Measurements from ENCODE around the gene NEUROD6. TPM values are rescaled to one million over a fixed set of nuclear protein-coding genes. Genes with fewer than 3 reads are reported as not detected.

The NEUROD6 gene
- total RNA-seq, 2 donors from 2014 or later: not detected

DNA sequence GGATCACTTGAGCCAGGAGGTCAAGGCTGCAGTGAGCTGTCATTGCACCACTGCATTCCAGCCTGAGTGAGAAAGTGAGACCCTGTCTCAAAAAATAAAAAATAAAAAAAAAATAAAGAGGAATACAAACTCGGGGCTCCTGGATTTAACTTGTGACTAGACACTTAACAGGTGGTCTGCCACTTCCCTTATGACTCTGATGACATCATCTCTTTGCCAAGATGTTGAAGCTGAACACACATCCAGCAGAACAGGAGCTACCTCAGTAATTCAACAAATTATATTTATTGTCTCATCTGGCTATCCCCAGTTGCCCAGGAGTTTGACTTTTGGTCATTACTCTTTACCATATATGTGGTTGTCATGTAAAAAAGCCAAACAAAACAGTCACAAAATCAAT, 35.3 kb downstream of the NEUROD6 start:
- H3K4me3 Mint-ChIP-seq: no peak overlapping the region
- TF ChIP-seq, protein P1, sequence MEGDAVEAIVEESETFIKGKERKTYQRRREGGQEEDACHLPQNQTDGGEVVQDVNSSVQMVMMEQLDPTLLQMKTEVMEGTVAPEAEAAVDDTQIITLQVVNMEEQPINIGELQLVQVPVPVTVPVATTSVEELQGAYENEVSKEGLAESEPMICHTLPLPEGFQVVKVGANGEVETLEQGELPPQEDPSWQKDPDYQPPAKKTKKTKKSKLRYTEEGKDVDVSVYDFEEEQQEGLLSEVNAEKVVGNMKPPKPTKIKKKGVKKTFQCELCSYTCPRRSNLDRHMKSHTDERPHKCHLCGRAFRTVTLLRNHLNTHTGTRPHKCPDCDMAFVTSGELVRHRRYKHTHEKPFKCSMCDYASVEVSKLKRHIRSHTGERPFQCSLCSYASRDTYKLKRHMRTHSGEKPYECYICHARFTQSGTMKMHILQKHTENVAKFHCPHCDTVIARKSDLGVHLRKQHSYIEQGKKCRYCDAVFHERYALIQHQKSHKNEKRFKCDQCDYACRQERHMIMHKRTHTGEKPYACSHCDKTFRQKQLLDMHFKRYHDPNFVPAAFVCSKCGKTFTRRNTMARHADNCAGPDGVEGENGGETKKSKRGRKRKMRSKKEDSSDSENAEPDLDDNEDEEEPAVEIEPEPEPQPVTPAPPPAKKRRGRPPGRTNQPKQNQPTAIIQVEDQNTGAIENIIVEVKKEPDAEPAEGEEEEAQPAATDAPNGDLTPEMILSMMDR (conservative IDR thresholded peaks at IDR 0.05): no peak
- H3K4me3 ChIP-seq (ENCODE audit: low read length): no peak overlapping the region

DNA sequence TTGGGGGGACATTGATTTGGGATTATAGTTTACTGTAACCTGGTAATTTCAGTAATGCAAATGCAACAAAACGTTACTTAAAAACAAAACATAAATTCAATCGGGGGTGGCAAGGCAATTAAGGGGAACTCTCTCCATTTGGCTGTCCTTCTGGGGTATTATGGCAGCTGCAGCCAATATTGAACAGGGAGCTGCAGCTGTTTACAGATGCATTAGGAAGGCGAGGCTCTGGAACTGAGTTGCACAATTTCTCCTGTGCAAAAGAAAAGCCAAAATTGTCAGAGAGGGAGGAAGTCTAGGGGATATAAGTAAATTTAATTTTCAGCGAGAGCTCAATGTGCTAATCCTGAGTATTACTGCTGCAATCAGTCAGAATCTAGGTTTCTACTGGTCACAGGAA, 36.1 kb downstream of the NEUROD6 start:
- H3K27me3 Mint-ChIP-seq (ENCODE audit: insufficient read depth): peaks cover 2% of the 10 kb centered on the region
- WGBS, 2 experiments (ENCODE audit: insufficient coverage in 1 of 2, insufficient read length in 1 of 2): 85 to 100% methylated on average over 3 to 4 of the region's 4 CpGs

More for the DNA sequence above, 35.3 kb downstream of the NEUROD6 start:
- H3K27me3 Mint-ChIP-seq (ENCODE audit: insufficient read depth): peaks cover 2% of the 10 kb centered on the region
- H3K4me1 ChIP-seq (ENCODE audit: control insufficient read depth, insufficient read depth, low read length): no peaks in the 10 kb centered on the region
- H3K9ac ChIP-seq (ENCODE audit: extremely low read depth, low read length, poor library complexity, severe bottlenecking): no peak overlapping the region
- H3K4me1 Mint-ChIP-seq: no peaks in the 10 kb centered on the region
- no peak overlapping the region for H3K27ac ChIP-seq (ENCODE audit: low read depth, low read length)
- no peaks in the 10 kb centered on the region for H3K36me3 ChIP-seq (ENCODE audit: control insufficient read depth, insufficient read depth, low read length)
- DNase-seq: no peak
- H3K9me3 ChIP-seq (ENCODE audit: control insufficient read depth, low read length): no peaks in the 10 kb centered on the region
- no peaks in the 10 kb centered on the region for H3K36me3 Mint-ChIP-seq (ENCODE audit: low read depth)
- H3K9me3 Mint-ChIP-seq: no peaks in the 10 kb centered on the region
- no peak overlapping the region for H3K27ac Mint-ChIP-seq
- 81 to 100% methylated on average over 1 of the region's 1 CpG for WGBS, 2 experiments (ENCODE audit: insufficient coverage in 1 of 2, insufficient read length in 1 of 2)
- H3K27me3 ChIP-seq (ENCODE audit: control insufficient read depth, insufficient read depth, low read length, poor library complexity, severe bottlenecking): no peaks in the 10 kb centered on the region

DNA sequence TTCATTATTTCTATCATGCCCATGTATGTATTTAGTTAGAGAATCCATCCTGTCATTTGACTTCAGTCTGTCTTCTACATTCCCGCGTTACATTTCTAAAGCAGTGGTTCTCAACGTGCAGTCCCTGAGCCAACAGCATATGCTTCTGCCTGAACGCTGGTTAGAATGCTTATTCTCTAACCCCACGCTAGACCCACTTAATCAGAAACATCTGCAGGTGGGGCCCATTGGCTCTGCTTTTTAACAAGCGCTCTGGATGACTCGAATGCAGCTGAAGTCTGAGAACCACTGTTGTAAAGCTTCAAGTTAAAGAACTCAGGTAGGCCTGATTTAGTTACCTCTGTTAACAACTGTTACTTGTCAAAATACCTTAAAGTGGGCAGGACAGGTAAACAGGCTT, 38.2 kb downstream of the NEUROD6 start:
- H3K4me3 ChIP-seq (ENCODE audit: low read length): no peak overlapping the region
- Mint-ChIP-seq H3K27ac (no peak overlapping the region), H3K4me1 (no peaks in the 10 kb centered on the region), H3K9me3 (no peaks in the 10 kb centered on the region), H3K27me3 (ENCODE audit: insufficient read depth) (peaks cover 2% of the 10 kb centered on the region), H3K36me3 (ENCODE audit: low read depth) (no peaks in the 10 kb centered on the region), H3K4me3 (no peak overlapping the region)
- H3K27me3 ChIP-seq (ENCODE audit: control insufficient read depth, insufficient read depth, low read length, poor library complexity, severe bottlenecking): no peaks in the 10 kb centered on the region
- WGBS, 2 experiments (ENCODE audit: insufficient coverage in 1 of 2, insufficient read length in 1 of 2): 87% methylated on average over 7 of the region's 7 CpGs
- no peaks in the 10 kb centered on the region for H3K9me3 ChIP-seq (ENCODE audit: control insufficient read depth, low read length)
- TF ChIP-seq, protein P1 (conservative IDR thresholded peaks at IDR 0.05): no peak
- H3K36me3 ChIP-seq (ENCODE audit: control insufficient read depth, insufficient read depth, low read length): no peaks in the 10 kb centered on the region
- no peak overlapping the region for H3K27ac ChIP-seq (ENCODE audit: low read depth, low read length)
- no peak for DNase-seq
- no peaks in the 10 kb centered on the region for H3K4me1 ChIP-seq (ENCODE audit: control insufficient read depth, insufficient read depth, low read length)
- no peak overlapping the region for H3K9ac ChIP-seq (ENCODE audit: extremely low read depth, low read length, poor library complexity, severe bottlenecking)

More for the DNA sequence above, 36.1 kb downstream of the NEUROD6 start:
- Mint-ChIP-seq H3K9me3 (no peaks in the 10 kb centered on the region), H3K4me3 (no peak overlapping the region), H3K4me1 (no peaks in the 10 kb centered on the region), H3K27ac (no peak overlapping the region), H3K36me3 (ENCODE audit: low read depth) (no peaks in the 10 kb centered on the region)
- TF ChIP-seq, protein P1 (conservative IDR thresholded peaks at IDR 0.05): no peak
- Histone ChIP-seq H3K4me3 (ENCODE audit: low read length) (no peak overlapping the region), H3K9me3 (ENCODE audit: control insufficient read depth, low read length) (no peaks in the 10 kb centered on the region), H3K4me1 (ENCODE audit: control insufficient read depth, insufficient read depth, low read length) (no peaks in the 10 kb centered on the region), H3K27ac (ENCODE audit: low read depth, low read length) (no peak overlapping the region), H3K27me3 (ENCODE audit: control insufficient read depth, insufficient read depth, low read length, poor library complexity, severe bottlenecking) (no peaks in the 10 kb centered on the region), H3K36me3 (ENCODE audit: control insufficient read depth, insufficient read depth, low read length) (no peaks in the 10 kb centered on the region), H3K9ac (ENCODE audit: extremely low read depth, low read length, poor library complexity, severe bottlenecking) (no peak overlapping the region)
- no peak for DNase-seq
